A549 (cell line): Measurements from ENCODE around the gene PPAT. TPM values are rescaled to one million over a fixed set of nuclear protein-coding genes. Genes with fewer than 3 reads are reported as not detected.
A peak's percentile ranks its signal among the peaks of the same experiment; 100 is the strongest.

Source experiments
- ATAC-seq, 2 experiments: fragments of 200-7000 bp in 1 of 2; fragments of >200 bp in 1 of 2; cut with Nextera tagmentation in 1 of 2; cut with Tn5 transposase in 1 of 2; 3 replicates each; pipeline versions ENCODE4 v1.8.0 to v1.9.1; 2018 to 2020; ENCODE audit warnings: mild to moderate bottlenecking in 1 of 2, moderate library complexity in 1 of 2
- CTCF ChIA-PET: fragments of 300-600 bp; sonication (Branson Sonifier 250); formaldehyde crosslinking; extraction: SDS; loops from one replicate; lab custom pipeline; 2021; ENCODE audit warnings: antibody characterized with exemption, inconsistent platforms; lab: Yijun Ruan, JAX
- POLR2A ChIA-PET: fragments of 350-600 bp; formaldehyde crosslinking; extraction: SDS; loops from one replicate; lab custom pipeline; 2021; ENCODE audit warnings: antibody characterized with exemption, inconsistent platforms; lab: Yijun Ruan, JAX
- DNase-seq, 2 experiments: peaks; one replicate each; pipeline versions ENCODE4 v3.0.0 to v3.0.0-alpha.2; 2011 to 2016; ENCODE audit warnings: low read depth in 1 of 2, low spot score in 1 of 2
- FAIRE-seq: peaks from 2 replicates; lab custom pipeline; 2011; peaks lifted over from hg19 to GRCh38; lab: Jason Lieb, UNC
- H3K27ac ChIP-seq, 2 experiments: fragments of >200 bp; sonication (Bioruptor Twin); formaldehyde crosslinking; 3 replicates each; pipeline ENCODE4 v1.5.1; 2016 to 2017
- H3K4me1 ChIP-seq: fragments of >200 bp; sonication (Bioruptor Twin); formaldehyde crosslinking; 3 replicates; pipeline ENCODE4 v1.6.1; 2016
- H3K4me2 ChIP-seq: fragments of >200 bp; sonication (Bioruptor Twin); formaldehyde crosslinking; 3 replicates; pipeline ENCODE4 v1.6.1; 2016
- H3K4me3 ChIP-seq: fragments of >200 bp; sonication (Bioruptor Twin); formaldehyde crosslinking; 3 replicates; pipeline ENCODE4 v1.5.1; 2016
- H3K9me3 ChIP-seq: fragments of >200 bp; sonication (Bioruptor Twin); formaldehyde crosslinking; 3 replicates; pipeline ENCODE4 v1.6.1; 2016
- ATOH8 ChIP-seq: fragments of 250-450 bp; sonication (Bioruptor Pico); IDR thresholded peaks from 2 replicates; pipeline ENCODE4 v1.5.0; 2020; ENCODE audit warnings: low read depth, mild to moderate bottlenecking, moderate library complexity
- BHLHE40 ChIP-seq: IDR thresholded peaks from 2 replicates; pipeline ENCODE4 v1.6.1; 2012; ENCODE audit warnings: low read depth, low read length, inconsistent platforms
- CHD4 ChIP-seq: fragments of 200-600 bp; sonication (generic); IDR thresholded peaks from 2 replicates; pipeline ENCODE4 v1.6.1; 2016; ENCODE audit warnings: antibody characterized with exemption, mild to moderate bottlenecking, borderline replicate concordance
- EP300 ChIP-seq, 2 experiments: fragments of >200 bp; sonication (Bioruptor Twin); formaldehyde crosslinking; IDR thresholded peaks; 2 replicates in 1 of 2; 3 replicates in 1 of 2; pipeline ENCODE4 v1.6.1; 2016 to 2017
- HDAC2 ChIP-seq: fragments of 200-600 bp; sonication (generic); IDR thresholded peaks from 2 replicates; pipeline ENCODE4 v1.6.1; 2016
- HES2 ChIP-seq: fragments of >200 bp; sonication (Bioruptor Twin); formaldehyde crosslinking; IDR thresholded peaks from 2 replicates; pipeline ENCODE4 v1.6.1; 2016
- HOXB5 ChIP-seq: fragments of 250-450 bp; sonication (Bioruptor Pico); IDR thresholded peaks from 2 replicates; pipeline ENCODE4 v1.5.0; 2020; ENCODE audit warnings: mild to moderate bottlenecking, moderate library complexity
- KDM5A ChIP-seq: fragments of 200-600 bp; sonication (generic); IDR thresholded peaks from 2 replicates; pipeline ENCODE4 v1.6.1; 2016; ENCODE audit warnings: antibody characterized with exemption, mild to moderate bottlenecking
- MAZ ChIP-seq: fragments of 150-350 bp; IDR thresholded peaks from 2 replicates; pipeline ENCODE4 v1.6.1; 2014; ENCODE audit warnings: antibody characterized with exemption, low read depth, low read length, borderline replicate concordance
- MYC ChIP-seq: IDR thresholded peaks from 2 replicates; pipeline ENCODE4 v1.6.1; 2012; ENCODE audit warnings: mild to moderate bottlenecking, inconsistent platforms, low read length, improper control_type of control experiment, borderline replicate concordance
- NPAS2 ChIP-seq: fragments of 250-450 bp; sonication (Bioruptor Pico); IDR thresholded peaks from 2 replicates; pipeline ENCODE4 v1.8.0; 2022; ENCODE audit warnings: mild to moderate bottlenecking, moderate library complexity, borderline replicate concordance
- NR3C1 ChIP-seq: fragments of >200 bp; sonication (Bioruptor Twin); formaldehyde crosslinking; IDR thresholded peaks from 3 replicates; pipeline ENCODE4 v1.6.1; 2017
- RCOR1 ChIP-seq: fragments of 150-350 bp; IDR thresholded peaks from 2 replicates; pipeline ENCODE4 v1.6.1; 2014; ENCODE audit warnings: antibody characterized with exemption, low read length, low read depth
- RFX5 ChIP-seq: fragments of 450-650 bp; IDR thresholded peaks from 2 replicates; pipeline ENCODE4 v1.7.1; 2014; ENCODE audit warnings: antibody characterized with exemption, mild to moderate bottlenecking, moderate library complexity
- SREBF2 ChIP-seq: fragments of 450-650 bp; IDR thresholded peaks from 2 replicates; pipeline ENCODE4 v1.6.1; 2014; ENCODE audit warnings: mild to moderate bottlenecking, moderate library complexity
- ZC3H11A ChIP-seq: fragments of 450-650 bp; IDR thresholded peaks from 2 replicates; pipeline ENCODE4 v1.6.1; 2014; ENCODE audit warnings: antibody characterized with exemption, mild to moderate bottlenecking
- ZNF302 ChIP-seq: fragments of 250-450 bp; sonication (Bioruptor Pico); IDR thresholded peaks from 2 replicates; pipeline ENCODE4 v1.9.0; 2021; ENCODE audit warnings: inconsistent platforms, mild to moderate bottlenecking, moderate library complexity
- WGBS: methylation state at CpG from one replicate; pipeline ENCODE4 v1.1.6; 2017; ENCODE audit errors: missing lambda C conversion rate; 5-methylcytosine and 5-hydroxymethylcytosine counted together
- polyA plus RNA-seq, 4 experiments: library from polyadenylated mRNA; depleted of rRNA in 3 of 4; stranded (reverse); fragments of >200 nt; fragmentation: RNase III in 1 of 4; extraction: RNeasy Plus Mini Kit Qiagen cat#74134 plus additional on column Dnase treatment in 1 of 4; gene quantifications; 2 replicates in 3 of 4; 3 replicates in 1 of 4; pipeline ENCODE4 v1.2.3, GENCODE V29; 2011 to 2017
- TF ChIP-seq, protein P1 (sequence below): fragments of 450-650 bp; IDR thresholded peaks from 2 replicates; pipeline ENCODE4 v1.6.1; 2014; ENCODE audit warnings: antibody characterized with exemption
- TF ChIP-seq, protein P2 (sequence below): IDR thresholded peaks from 2 replicates; pipeline ENCODE4 v1.6.1; 2012
- TF ChIP-seq, protein P3 (sequence below): fragments of >200 bp; sonication (Bioruptor Twin); formaldehyde crosslinking; IDR thresholded peaks from 3 replicates; pipeline ENCODE4 v1.5.1; 2016

Gene PPAT
- polyA plus RNA-seq, 2 of the 4 experiments (the other 2 are of a cell fraction), result 22.8 to 26.7 TPM

DNA sequence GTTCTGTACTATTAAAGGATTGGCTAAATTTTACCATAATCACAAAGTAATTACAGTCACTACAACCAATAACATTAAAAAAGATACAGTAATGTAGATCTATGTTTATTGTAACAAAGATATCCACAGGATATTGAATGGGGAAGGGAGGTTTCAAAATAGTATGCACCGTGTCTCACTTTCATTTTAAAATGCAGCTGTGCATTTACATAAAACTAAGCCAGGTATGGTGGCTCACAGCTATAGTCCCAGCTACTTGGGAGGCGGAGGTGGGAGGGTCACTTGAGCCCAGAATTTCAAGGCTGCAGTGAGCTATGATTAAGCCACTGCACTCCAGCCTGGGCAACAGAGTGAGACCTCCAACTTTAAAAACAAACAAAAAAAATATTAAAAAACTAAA, 40.5 kb upstream of the PPAT start:
- FAIRE-seq (no peak), ATAC-seq (no peak), DNase-seq (no peak)
- H3K4me3 ChIP-seq, result no peak overlapping the region
- no peaks in the 10 kb centered on the region for H3K4me1 ChIP-seq
- no peak overlapping the region for H3K27ac ChIP-seq
- H3K4me2 ChIP-seq, result no peak overlapping the region
- no peaks in the 10 kb centered on the region for H3K9me3 ChIP-seq
- WGBS, result 90% methylated on average over 2 of the region's 2 CpGs
- ChIA-PET POLR2A (no interaction called here), CTCF (interaction anchor here (1.0 kb wide), 1 partner anchor 10 kb away, joined by 3 read pairs; no protein-coding TSS in a partner anchor)
- no peak for TF ChIP-seq EP300 (IDR thresholded peaks at IDR 0.05)
- TF ChIP-seq HES2, result no peak
- TF ChIP-seq MAZ, result no peak
- TF ChIP-seq CHD4, result no peak

DNA sequence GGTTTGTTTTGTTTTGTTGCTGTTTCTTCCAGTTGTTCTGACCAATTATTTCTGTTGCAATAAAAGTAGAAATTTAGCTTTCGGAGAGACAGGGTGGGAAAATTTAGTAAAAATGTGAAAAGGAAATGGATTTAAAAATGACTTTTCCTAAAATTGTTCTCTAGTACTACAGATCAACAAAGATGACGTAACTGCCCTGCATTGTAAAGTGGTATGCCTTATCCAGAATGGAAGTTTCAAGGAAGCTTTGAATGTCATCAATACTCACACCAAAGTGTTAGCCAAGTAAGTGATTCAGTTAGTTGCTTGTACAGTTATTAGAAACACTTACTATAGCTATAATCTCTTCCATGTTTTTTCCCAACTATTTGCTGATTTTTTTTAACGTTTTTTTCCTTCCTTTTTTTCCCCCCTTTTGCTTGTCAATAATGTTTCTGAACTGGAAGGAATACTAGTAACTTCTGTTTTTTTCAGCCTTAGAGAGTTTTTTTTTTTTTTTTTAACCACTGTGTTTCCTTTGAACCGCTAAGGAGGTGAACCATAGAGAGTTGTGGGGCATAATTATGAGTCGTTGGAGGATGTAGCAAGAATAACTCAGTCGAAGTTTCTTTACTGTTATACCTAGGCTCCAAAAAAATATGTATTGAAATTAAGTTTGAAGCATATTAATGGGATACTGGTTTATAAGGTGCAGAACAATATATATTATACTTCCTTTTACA, 34.2 kb upstream of the PPAT start:
- ATAC-seq, result no peak
- TF ChIP-seq KDM5A, result no peak
- TF ChIP-seq SREBF2, result no peak
- TF ChIP-seq, protein P1, sequence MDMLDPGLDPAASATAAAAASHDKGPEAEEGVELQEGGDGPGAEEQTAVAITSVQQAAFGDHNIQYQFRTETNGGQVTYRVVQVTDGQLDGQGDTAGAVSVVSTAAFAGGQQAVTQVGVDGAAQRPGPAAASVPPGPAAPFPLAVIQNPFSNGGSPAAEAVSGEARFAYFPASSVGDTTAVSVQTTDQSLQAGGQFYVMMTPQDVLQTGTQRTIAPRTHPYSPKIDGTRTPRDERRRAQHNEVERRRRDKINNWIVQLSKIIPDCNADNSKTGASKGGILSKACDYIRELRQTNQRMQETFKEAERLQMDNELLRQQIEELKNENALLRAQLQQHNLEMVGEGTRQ, result no peak
- TF ChIP-seq NPAS2, result no peak
- TF ChIP-seq RFX5, result no peak
- TF ChIP-seq CHD4, result no peak
- no peak for TF ChIP-seq RCOR1
- no peak for TF ChIP-seq MAZ
- no peak for TF ChIP-seq ATOH8 (CRISPR knock-in tag)
- no peak for TF ChIP-seq ZC3H11A
- TF ChIP-seq, protein P2, sequence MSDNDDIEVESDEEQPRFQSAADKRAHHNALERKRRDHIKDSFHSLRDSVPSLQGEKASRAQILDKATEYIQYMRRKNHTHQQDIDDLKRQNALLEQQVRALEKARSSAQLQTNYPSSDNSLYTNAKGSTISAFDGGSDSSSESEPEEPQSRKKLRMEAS, result no peak
- TF ChIP-seq, protein P3, sequence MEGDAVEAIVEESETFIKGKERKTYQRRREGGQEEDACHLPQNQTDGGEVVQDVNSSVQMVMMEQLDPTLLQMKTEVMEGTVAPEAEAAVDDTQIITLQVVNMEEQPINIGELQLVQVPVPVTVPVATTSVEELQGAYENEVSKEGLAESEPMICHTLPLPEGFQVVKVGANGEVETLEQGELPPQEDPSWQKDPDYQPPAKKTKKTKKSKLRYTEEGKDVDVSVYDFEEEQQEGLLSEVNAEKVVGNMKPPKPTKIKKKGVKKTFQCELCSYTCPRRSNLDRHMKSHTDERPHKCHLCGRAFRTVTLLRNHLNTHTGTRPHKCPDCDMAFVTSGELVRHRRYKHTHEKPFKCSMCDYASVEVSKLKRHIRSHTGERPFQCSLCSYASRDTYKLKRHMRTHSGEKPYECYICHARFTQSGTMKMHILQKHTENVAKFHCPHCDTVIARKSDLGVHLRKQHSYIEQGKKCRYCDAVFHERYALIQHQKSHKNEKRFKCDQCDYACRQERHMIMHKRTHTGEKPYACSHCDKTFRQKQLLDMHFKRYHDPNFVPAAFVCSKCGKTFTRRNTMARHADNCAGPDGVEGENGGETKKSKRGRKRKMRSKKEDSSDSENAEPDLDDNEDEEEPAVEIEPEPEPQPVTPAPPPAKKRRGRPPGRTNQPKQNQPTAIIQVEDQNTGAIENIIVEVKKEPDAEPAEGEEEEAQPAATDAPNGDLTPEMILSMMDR, result no peak
- TF ChIP-seq NR3C1, result no peak
- no peak for TF ChIP-seq BHLHE40
- no peak for TF ChIP-seq MYC
- no peak for TF ChIP-seq ZNF302
- TF ChIP-seq HOXB5, result no peak
- no peak for TF ChIP-seq HDAC2
- Histone ChIP-seq H3K27ac (no peak overlapping the region), H3K4me3 (no peak overlapping the region), H3K9me3 (no peaks in the 10 kb centered on the region), H3K4me2 (peak overlapping the region; percentile 88; the same call in 2 of the 3 replicates), H3K4me1 (peaks cover 25% of the 10 kb centered on the region; the same call in 2 of the 3 replicates)
- WGBS, result 68% methylated on average over 6 of the region's 6 CpGs
- ChIA-PET POLR2A (interaction anchor here (3.7 kb wide), 1 partner anchor 34 kb away, joined by 33 read pairs; the partner anchor contains the start of genes PAICS and PPAT), CTCF (interaction anchor here (1.6 kb wide), 1 partner anchor 59 kb away, joined by 3 read pairs; no protein-coding TSS in a partner anchor)
- DNase-seq, result no peak
- FAIRE-seq, result no peak
